HFFc6 (cell line): ENCODE measurements around the gene ZBTB39. TPM values are rescaled to one million over a fixed set of nuclear protein-coding genes. Genes with fewer than 3 reads are reported as not detected.
A peak's percentile ranks its signal among the peaks of the same experiment; 100 is the strongest.
"Not testable (repeated sequence)": the region's sequence is repeated elsewhere in the genome, so short reads cannot be mapped to it uniquely, and the experiment has no call there.

Experiments
- DNase-seq: peaks from one replicate; pipeline ENCODE4 v3.0.0-alpha.2; 2018
- H3K27ac Mint-ChIP-seq: 2 replicates; pipeline ENCODE4 v1.8.0; 2020; ENCODE audit warnings: mild to moderate bottlenecking, mixed read lengths
- H3K27me3 Mint-ChIP-seq: 2 replicates; pipeline ENCODE4 v1.8.0; 2021; ENCODE audit warnings: mild to moderate bottlenecking, moderate library complexity, mixed read lengths; ENCODE audit not compliant: insufficient read depth
- H3K36me3 Mint-ChIP-seq: 2 replicates; pipeline ENCODE4 v1.8.0; 2021; ENCODE audit warnings: low read depth, mixed read lengths
- H3K4me1 Mint-ChIP-seq: 2 replicates; pipeline ENCODE4 v1.8.0; 2020; ENCODE audit warnings: low read depth, mixed read lengths
- H3K4me3 Mint-ChIP-seq: 2 replicates; pipeline ENCODE4 v1.8.0; 2020; ENCODE audit warnings: mild to moderate bottlenecking, moderate library complexity, mixed read lengths
- H3K9me3 Mint-ChIP-seq: 2 replicates; pipeline ENCODE4 v1.8.0; 2020; ENCODE audit warnings: mild to moderate bottlenecking, mixed read lengths
- total RNA-seq, 6 experiments: library from RNA; stranded (reverse); fragmentation: NEBNext Ultra II Directional; extraction: Animal tissue kit (Norgen Biotek cat#: 25700); gene quantifications; 2 replicates in 1 of 6; 3 replicates in 5 of 6; pipeline ENCODE4 v1.2.3, GENCODE V29; 2021
- TF ChIP-seq, protein P1 (sequence below): fragments of 200-600 bp; sonication (generic); IDR thresholded peaks from 2 replicates; pipeline ENCODE4 v1.5.0; 2021; ENCODE audit warnings: antibody characterized with exemption, mild to moderate bottlenecking

ZBTB39 gene
- total RNA-seq, 6 experiments from 2014 or later, result 3.6 to 4.6 (median 3.9) TPM

DNA sequence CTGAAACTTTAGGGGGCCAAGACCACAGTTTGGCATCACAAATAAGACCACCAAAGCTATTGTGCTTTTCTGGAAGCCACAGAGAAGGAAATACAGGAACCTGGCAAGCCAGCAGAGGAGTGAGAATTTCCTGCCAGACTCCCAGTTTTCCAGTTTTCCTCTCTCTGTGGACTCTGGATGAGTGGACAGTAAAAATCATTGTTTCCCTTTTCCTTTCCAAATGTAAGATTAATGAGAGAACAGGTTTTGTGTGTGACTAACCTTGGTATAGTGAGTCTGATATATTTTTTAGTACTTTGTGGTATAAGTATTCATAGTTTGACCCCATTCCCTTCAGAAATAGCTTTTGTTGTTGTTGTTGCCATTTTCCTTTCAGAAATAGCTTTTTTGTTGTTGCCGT lies 12.6 kb upstream of the ZBTB39 start:
- no peak overlapping the region for H3K4me3 Mint-ChIP-seq
- no peaks in the 10 kb centered on the region for H3K36me3 Mint-ChIP-seq
- TF ChIP-seq, protein P1, sequence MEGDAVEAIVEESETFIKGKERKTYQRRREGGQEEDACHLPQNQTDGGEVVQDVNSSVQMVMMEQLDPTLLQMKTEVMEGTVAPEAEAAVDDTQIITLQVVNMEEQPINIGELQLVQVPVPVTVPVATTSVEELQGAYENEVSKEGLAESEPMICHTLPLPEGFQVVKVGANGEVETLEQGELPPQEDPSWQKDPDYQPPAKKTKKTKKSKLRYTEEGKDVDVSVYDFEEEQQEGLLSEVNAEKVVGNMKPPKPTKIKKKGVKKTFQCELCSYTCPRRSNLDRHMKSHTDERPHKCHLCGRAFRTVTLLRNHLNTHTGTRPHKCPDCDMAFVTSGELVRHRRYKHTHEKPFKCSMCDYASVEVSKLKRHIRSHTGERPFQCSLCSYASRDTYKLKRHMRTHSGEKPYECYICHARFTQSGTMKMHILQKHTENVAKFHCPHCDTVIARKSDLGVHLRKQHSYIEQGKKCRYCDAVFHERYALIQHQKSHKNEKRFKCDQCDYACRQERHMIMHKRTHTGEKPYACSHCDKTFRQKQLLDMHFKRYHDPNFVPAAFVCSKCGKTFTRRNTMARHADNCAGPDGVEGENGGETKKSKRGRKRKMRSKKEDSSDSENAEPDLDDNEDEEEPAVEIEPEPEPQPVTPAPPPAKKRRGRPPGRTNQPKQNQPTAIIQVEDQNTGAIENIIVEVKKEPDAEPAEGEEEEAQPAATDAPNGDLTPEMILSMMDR, result no peak
- DNase-seq, result no peak
- H3K9me3 Mint-ChIP-seq, result no peaks in the 10 kb centered on the region
- H3K27me3 Mint-ChIP-seq, result peaks cover 43% of the 10 kb centered on the region
- no peak overlapping the region for H3K27ac Mint-ChIP-seq
- H3K4me1 Mint-ChIP-seq, result peaks cover 4% of the 10 kb centered on the region

DNA sequence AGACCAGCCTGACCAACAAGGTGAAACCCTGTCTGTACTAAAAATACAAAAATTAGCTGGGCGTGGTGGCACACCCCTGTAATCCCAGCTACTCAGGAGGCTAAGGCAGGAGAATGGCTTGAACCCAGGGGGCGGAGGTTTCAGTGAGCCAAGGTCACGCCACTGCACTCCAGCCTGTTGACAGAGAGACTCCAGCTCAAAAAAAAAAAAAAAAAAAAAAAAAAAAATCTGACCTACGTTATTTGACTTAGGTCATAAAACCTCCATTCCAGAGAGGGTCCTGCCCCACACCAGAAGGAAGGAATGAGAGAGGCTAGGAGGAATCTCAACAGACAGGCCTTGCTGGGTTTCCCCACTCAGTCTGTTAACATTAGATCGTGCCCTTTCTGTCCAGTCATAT lies 12.0 kb upstream of the ZBTB39 start:
- DNase-seq, H3K9me3 Mint-ChIP-seq, H3K4me3 Mint-ChIP-seq, H3K27ac Mint-ChIP-seq, H3K36me3 Mint-ChIP-seq, H3K4me1 Mint-ChIP-seq: not testable (repeated sequence)
- peaks cover 44% of the 10 kb centered on the region for H3K27me3 Mint-ChIP-seq

DNA sequence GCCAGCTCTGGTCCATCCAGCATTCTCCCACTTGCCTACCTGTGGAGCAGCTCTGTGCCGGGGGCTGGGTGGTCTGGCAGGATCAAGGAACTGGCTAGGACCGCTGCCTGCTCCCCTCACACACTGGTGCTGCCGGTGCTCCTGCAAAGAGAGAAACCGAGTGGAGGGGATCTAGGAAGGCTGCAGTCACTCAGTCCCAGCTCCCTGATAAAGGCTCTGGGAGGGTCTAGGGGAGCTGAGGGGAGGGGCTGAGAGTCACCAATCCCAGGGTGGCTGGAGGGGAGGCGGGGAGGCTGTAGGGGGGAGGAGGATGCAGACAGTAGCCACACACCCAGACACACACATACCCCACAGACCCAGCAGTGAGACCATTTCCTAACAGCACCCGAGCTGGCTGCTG lies 10.0 kb upstream of the ZBTB39 start, which contains the start of gene TAC3:
Gene TAC3, minus strand, starts transcription at position 182 of the 400 bp plus-strand sequence. CDS start 732 bp downstream, outside the sequence.
- Mint-ChIP-seq H3K4me3 (no peak within 1 kb of the TSS), H3K27ac (no peak within 1 kb of the TSS), H3K9me3 (no peaks in the 10 kb centered on the region), H3K36me3 (no peaks in the 10 kb centered on the region), H3K27me3 (peaks cover 47% of the 10 kb centered on the region), H3K4me1 (peaks cover 8% of the 10 kb centered on the region; the same call in 1 of the 2 replicates)
- TF ChIP-seq, protein P1, result no peak
- DNase-seq, result no peak

DNA sequence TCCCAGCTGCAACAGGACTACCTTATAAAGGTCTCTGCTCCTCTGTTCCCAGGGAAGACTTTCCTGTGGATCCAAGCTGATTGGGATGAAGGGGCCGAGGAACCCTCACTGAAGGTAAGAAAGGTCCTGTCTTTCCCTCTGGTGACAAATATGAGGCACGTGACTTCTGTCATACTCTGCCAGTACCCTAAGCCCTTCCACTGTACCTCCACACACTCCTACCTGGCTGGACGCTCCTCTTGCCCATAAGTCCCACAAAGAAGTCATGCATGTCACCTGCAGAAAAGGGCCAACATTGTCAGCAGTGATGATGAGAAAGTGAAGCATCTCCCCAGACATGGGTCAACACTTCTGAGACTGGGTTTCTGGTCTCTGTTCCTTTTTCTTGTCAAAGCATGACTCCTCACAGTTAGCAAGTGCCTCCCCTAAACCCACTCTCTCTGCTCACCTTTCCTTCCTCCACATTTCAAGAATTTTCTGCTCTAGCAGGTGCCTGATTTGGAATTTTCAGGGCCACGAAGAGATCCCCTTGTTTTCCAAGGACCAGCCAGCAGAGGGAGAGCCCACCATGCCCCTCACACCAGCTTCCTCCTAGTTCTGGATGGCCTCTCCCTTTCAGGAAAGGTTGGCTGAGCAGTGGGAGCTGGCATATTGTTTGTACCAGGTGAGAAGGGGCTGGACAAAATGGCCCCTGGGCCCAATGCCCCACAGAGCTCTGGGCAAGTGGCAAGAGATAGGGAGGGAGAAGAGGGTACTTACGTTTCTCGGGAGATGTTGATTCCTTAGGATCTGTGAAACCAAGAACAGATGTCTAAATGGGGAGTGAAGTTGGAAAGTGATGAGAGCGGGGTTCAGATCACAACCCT lies 6.5 kb upstream of the ZBTB39 start:
- Mint-ChIP-seq H3K27me3 (peaks cover 43% of the 10 kb centered on the region), H3K36me3 (no peaks in the 10 kb centered on the region), H3K4me1 (peaks cover 24% of the 10 kb centered on the region), H3K4me3 (no peak overlapping the region), H3K27ac (no peak overlapping the region), H3K9me3 (no peaks in the 10 kb centered on the region)
- TF ChIP-seq, protein P1, result 0 out of 2 replicates have a peak, but pooled peaks have one; percentile 16
- DNase-seq, result no peak

DNA sequence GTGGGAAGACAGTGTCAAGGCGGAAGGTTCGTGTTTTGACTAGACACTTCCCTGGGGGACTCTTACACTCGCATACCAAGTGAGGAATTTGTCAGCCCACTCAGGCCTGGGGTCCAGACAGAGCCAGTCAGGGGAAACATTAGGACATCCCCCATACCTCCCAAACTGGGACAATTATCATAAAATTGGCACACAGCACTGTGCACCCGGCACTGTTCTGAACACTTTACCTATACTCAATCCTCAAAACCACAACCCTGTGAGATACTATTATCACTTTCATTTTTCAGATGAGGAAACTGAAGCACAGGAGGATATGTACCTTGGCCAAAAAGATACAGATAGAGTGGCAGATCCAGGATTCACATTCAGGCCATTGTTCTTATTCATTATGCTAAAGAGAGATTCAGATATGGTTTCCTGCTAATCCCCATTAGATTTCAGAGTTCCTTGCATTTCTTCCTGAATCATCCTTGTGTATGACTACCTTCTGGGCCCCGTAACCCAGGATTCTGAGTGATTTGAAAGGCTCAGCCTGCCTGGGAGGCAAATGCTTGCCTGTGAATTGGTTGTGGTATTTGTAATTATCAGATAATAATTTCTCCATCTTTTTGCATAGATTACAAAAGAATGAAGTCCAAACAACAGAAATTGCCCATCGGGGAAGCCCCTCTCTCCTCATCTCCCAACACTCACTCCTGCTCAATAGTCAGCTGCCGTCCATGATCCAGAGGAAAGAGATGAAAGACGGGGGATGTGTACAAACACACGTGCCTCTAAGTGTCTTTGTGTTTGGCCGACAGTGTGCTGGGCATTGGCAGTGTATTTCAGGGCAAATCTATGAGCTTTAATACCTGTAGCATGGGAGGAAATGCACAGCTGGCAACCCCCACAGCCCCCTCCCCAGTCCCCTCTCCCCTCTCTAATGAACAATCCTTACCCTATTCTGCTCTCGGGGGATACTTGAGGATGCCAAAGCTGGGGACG lies 5.4 kb upstream of the ZBTB39 start:
- Mint-ChIP-seq H3K4me3 (no peak overlapping the region), H3K4me1 (peaks cover 33% of the 10 kb centered on the region), H3K27me3 (peaks cover 38% of the 10 kb centered on the region), H3K27ac (no peak overlapping the region), H3K36me3 (no peaks in the 10 kb centered on the region), H3K9me3 (no peaks in the 10 kb centered on the region)
- TF ChIP-seq, protein P1, result no peak
- DNase-seq, result no peak
